Pancreas (tissue), 10 donors: Measurements from ENCODE around the gene GRM4. TPM values are rescaled to one million over a fixed set of nuclear protein-coding genes. Genes with fewer than 3 reads are reported as not detected.

Source experiments
- ATAC-seq, 4 donors: fragments of 200-7000 bp; cut with Tn5 transposase; one replicate each; pipeline versions ENCODE4 v1.8.0 to v1.9.1; 2020; ENCODE audit warnings: mild to moderate bottlenecking in 4 of 4, moderate library complexity in 4 of 4
- DNase-seq, 6 donors: peaks; one replicate each; pipeline ENCODE4 v3.0.0-alpha.2; 2020
- FAIRE-seq: peaks from 2 replicates; lab custom pipeline; 2012; peaks lifted over from hg19 to GRCh38; lab: Jason Lieb, UNC
- H3K27ac ChIP-seq, 4 donors: fragments of 200-600 bp; sonication (generic); 1 replicate in 3 of 4; 2 replicates in 1 of 4; pipeline versions ENCODE4 v1.5.0 to v1.8.0; 2020
- H3K27me3 ChIP-seq, 4 donors: fragments of 200-600 bp; one replicate each; pipeline ENCODE4 v1.8.0; 2021
- H3K36me3 ChIP-seq, 3 donors: fragments of 200-600 bp; sonication (generic) in 1 of 3; one replicate each; pipeline versions ENCODE4 v1.5.0 to v1.8.0; 2020 to 2021
- H3K4me1 ChIP-seq, 3 donors: fragments of 200-600 bp; one replicate each; pipeline ENCODE4 v1.8.0; 2021
- H3K4me3 ChIP-seq, 4 donors: fragments of 200-600 bp; sonication (generic) in 2 of 4; one replicate each; pipeline versions ENCODE4 v1.5.0 to v1.8.0; 2020 to 2021
- H3K9me3 ChIP-seq, 4 donors: fragments of 200-600 bp; one replicate each; pipeline ENCODE4 v1.8.0; 2021
- WGBS, 2 donors: extraction: QIAGEN DNeasy Blood & Tissue Kit; methylation state at CpG; one replicate each; pipeline ENCODE4 v1.1.7; 2013; 5-methylcytosine and 5-hydroxymethylcytosine counted together
- intact Hi-C, 3 donors: fragments of 100-400 bp; cut with DNase I; formaldehyde crosslinking; loops; one replicate each; pipeline versions ENCODE4 v1.11.1 to v1.14.2; 2022
- polyA plus RNA-seq, 2 donors: library from polyadenylated mRNA; stranded (reverse); fragments of 200-250 nt; gene quantifications; one replicate each; pipeline ENCODE4 v1.2.3, GENCODE V29; 2013
- total RNA-seq, 6 donors: library from RNA; stranded (reverse); fragmentation: NEBNext Ultra II Directional in 4 of 6; extraction: Animal tissue kit (Norgen Biotek cat#: 25700) in 4 of 6; gene quantifications; one replicate each; pipeline versions ENCODE4 v1.2.1 to v1.2.4, GENCODE V29; 2021 to 2023
- TF ChIP-seq, protein P1 (sequence below), 4 donors: fragments of 200-600 bp; sonication (generic) in 3 of 4; IDR thresholded peaks; one replicate each; pipeline versions ENCODE4 v1.5.0 to v1.8.0; 2021; ENCODE audit warnings: antibody characterized with exemption in 4 of 4
- donor health status: healthy with polysubstance abuse.
- donor health status: DM: no; HTN: no; CAD: no; lungs with moderate emphysema.
- donor health status: DM: no; HTN: no; CAD: no.
- donor health status: control.
- donor health status: control.
- donor health status: Bipolar disorder and iron deficiency.
- donor health status: DM: yes; HTN: yes; CAD: no.
- donor health status: DM: no; HTN: no; CAD: no.
- donor health status: DM: no; HTN: no; CAD: no.
- donor health status: DM: yes; HTN: yes; CAD: no.

GRM4 gene
- total and polyA plus RNA-seq, 8 donors, result 0.23 to 6.8 (median 1.3) TPM

DNA sequence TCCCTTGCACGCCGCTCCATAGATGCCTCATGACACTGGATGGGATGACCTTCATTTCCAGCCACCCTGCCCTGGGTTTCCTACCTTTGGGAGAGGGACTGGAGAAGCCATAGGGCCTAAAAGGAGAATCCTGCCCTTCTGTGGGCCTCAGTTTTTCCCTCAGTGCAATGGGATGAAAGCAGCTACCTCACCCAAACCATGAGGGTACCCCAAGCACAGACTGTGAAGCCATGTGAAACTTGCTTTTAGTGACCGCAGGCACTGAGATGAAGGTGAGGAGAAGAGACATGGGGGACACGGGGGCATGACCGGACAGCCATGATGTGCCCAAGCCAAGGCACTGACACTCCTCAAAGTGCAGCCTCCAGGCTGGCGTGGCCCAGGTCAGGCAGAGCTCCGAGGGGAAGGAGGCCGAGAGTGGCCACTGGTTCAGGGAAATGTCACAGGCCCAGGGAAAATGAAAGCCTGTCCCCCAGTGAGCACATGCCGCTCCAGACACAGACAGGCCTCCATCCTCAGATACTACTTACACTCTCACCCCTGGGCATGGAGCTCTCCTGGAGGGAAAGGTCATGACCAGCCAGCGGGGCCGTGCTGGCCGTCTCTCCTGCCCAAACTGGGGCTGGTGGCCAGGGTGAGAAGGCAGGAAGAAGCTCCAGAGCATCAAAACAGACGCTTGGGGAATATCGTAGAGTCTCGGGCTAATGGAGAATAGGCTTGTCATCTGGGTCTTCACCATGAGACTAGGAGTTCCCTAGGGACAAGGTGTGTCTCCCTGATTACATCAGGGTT, 116.2 kb downstream of the GRM4 start:
- no peak for FAIRE-seq
- no peak for DNase-seq
- Histone ChIP-seq H3K36me3 (no peaks in the 10 kb centered on the region), H3K27me3 (no peaks in the 10 kb centered on the region), H3K27ac (no peak overlapping the region), H3K9me3 (no peaks in the 10 kb centered on the region), H3K4me1 (no peaks in the 10 kb centered on the region), H3K4me3 (no peak overlapping the region)
- 77 to 86% methylated on average over 15 of the region's 15 CpGs for WGBS, 2 donors
- TF ChIP-seq, protein P1, sequence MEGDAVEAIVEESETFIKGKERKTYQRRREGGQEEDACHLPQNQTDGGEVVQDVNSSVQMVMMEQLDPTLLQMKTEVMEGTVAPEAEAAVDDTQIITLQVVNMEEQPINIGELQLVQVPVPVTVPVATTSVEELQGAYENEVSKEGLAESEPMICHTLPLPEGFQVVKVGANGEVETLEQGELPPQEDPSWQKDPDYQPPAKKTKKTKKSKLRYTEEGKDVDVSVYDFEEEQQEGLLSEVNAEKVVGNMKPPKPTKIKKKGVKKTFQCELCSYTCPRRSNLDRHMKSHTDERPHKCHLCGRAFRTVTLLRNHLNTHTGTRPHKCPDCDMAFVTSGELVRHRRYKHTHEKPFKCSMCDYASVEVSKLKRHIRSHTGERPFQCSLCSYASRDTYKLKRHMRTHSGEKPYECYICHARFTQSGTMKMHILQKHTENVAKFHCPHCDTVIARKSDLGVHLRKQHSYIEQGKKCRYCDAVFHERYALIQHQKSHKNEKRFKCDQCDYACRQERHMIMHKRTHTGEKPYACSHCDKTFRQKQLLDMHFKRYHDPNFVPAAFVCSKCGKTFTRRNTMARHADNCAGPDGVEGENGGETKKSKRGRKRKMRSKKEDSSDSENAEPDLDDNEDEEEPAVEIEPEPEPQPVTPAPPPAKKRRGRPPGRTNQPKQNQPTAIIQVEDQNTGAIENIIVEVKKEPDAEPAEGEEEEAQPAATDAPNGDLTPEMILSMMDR (IDR thresholded peaks at IDR 0.05), result no peak
- intact Hi-C loops, result loop anchor here in 1 of 3 donors (5.0 kb wide), 1 partner anchor 257 kb away; no protein-coding TSS in a partner anchor
- ATAC-seq, result no peak

DNA sequence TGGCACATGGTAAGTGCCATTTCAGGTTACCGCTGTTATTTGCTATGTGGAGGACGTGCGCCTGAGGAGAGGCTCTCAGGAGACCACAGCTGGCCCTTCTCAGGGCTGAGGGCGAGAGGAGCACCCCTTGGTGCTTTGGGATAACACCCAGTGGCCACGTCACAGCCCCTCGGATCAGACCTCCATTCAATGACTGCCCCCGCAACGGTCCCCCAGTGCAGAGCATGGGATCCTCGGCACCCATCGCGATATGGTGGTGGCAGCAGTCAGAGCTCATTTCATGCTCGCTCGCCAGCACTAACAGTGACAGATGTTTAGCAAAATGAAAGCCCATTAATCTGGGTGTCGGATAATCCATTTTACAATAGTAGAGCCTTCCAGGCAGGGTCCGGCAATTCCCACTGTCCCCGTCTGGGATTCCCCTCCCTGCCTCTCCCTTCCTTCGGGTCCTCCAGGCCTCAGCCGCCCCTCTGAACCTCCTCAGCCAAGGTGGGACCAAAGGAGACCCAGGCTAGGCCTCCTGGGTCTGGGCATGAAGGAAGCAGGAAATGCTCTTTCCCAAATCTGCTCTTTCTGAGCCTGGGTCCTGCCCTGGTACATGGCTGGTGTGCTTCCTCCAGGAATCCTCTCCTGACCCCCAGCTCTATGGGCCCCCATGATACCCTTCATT, 117.1 kb downstream of the GRM4 start:
- TF ChIP-seq, protein P1 (IDR thresholded peaks at IDR 0.05), result no peak
- no peaks in the 10 kb centered on the region for H3K36me3 ChIP-seq
- no peak overlapping the region for H3K4me3 ChIP-seq
- 62 to 69% methylated on average over 18 of the region's 18 CpGs for WGBS, 2 donors
- intact Hi-C loops, result loop anchor here in 1 of 3 donors (5.0 kb wide), 1 partner anchor 257 kb away; no protein-coding TSS in a partner anchor
- H3K4me1 ChIP-seq, result no peaks in the 10 kb centered on the region
- H3K27me3 ChIP-seq, result no peaks in the 10 kb centered on the region
- DNase-seq (no peak), ATAC-seq (no peak), FAIRE-seq (no peak)
- H3K9me3 ChIP-seq, result no peaks in the 10 kb centered on the region
- H3K27ac ChIP-seq, result no peak overlapping the region

DNA sequence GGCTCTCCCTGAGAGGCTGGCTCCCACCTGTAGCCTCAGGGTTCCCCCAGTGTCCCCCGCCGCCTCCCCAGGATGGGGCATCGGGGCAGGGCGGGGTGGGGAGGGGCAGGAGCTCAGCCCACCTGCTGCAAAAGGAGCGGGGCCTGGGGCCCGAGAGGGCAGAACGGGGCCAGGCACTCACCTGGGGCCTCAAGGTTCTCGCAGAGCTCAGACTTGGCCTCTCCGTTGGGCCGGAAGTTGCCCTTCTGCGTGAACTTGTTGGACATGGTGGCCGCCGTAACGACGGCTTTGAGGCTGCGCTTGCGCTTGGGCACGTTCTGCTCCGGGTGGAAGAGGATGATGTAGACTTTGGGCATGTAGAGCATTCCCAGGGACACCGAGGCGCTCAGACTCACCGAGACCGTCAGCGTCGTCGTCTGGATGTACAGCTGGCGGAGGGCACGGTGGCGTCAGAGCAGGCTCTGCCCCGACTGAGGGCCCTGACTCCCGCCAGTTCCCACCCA, 117.9 kb downstream of the GRM4 start:
- no peak for FAIRE-seq
- Histone ChIP-seq H3K9me3 (no peaks in the 10 kb centered on the region), H3K4me1 (no peaks in the 10 kb centered on the region), H3K36me3 (no peaks in the 10 kb centered on the region), H3K27ac (no peak overlapping the region), H3K27me3 (no peaks in the 10 kb centered on the region), H3K4me3 (no peak overlapping the region)
- intact Hi-C loops, result loop anchor here in 1 of 3 donors (5.0 kb wide), 1 partner anchor 256 kb away; no protein-coding TSS in a partner anchor
- DNase-seq, result no peak
- WGBS, 2 donors, result 70 to 79% methylated on average over 31 of the region's 31 CpGs
- TF ChIP-seq, protein P1 (IDR thresholded peaks at IDR 0.05), result no peak
- ATAC-seq, result no peak

DNA sequence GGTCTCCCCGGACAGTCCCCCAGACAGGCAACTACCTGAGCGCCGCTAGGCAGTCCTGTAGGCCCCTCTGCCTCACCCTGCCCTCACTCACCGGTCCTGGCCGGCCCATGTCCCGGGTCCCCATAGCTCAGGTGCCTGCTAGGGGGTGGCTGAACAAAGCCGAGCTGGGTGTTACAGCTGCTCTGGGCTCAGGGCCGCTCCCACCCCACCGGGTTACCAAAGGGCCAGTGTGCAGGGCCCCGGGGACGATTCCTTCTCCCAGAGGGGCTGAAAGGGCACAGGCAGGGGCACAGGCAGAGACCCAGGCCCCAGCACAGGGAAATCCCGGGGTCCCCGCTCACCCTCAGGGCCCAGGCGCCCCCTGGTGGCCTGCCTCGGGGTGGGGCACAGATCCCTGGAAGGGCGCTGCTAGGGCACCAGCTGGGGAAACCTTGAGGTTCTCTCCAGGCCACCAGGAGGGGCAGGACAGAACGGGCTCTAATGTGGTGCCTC, 118.4 kb downstream of the GRM4 start:
- TF ChIP-seq, protein P1 (IDR thresholded peaks at IDR 0.05), result peak; percentile 34 to 65 (median 60)
- DNase-seq, result peak in 3 of 6 donors; percentile 44 to 85 (median 63)
- H3K9me3 ChIP-seq, result no peaks in the 10 kb centered on the region
- WGBS, 2 donors, result 37 to 40% methylated on average over 17 of the region's 17 CpGs
- intact Hi-C loops, result loop anchor here in 1 of 3 donors (5.0 kb wide), 1 partner anchor 255 kb away; no protein-coding TSS in a partner anchor
- ATAC-seq, result peak; percentile 43 to 80 (median 66)
- no peak overlapping the region for H3K27ac ChIP-seq
- H3K4me3 ChIP-seq, result no peak overlapping the region
- no peaks in the 10 kb centered on the region for H3K36me3 ChIP-seq
- H3K4me1 ChIP-seq, result no peaks in the 10 kb centered on the region
- no peaks in the 10 kb centered on the region for H3K27me3 ChIP-seq
- FAIRE-seq, result no peak
